ENCODE measurements around the gene TRIM47. TPM values are rescaled to one million over a fixed set of nuclear protein-coding genes. Genes with fewer than 3 reads are reported as not detected.

The TRIM47 gene
- total and polyA plus RNA-seq, 2 of the 13 experiments (the other 11 are each of a cell fraction or from before 2014, with no cell fraction given) = 33.5 to 82.0 TPM

DNA sequence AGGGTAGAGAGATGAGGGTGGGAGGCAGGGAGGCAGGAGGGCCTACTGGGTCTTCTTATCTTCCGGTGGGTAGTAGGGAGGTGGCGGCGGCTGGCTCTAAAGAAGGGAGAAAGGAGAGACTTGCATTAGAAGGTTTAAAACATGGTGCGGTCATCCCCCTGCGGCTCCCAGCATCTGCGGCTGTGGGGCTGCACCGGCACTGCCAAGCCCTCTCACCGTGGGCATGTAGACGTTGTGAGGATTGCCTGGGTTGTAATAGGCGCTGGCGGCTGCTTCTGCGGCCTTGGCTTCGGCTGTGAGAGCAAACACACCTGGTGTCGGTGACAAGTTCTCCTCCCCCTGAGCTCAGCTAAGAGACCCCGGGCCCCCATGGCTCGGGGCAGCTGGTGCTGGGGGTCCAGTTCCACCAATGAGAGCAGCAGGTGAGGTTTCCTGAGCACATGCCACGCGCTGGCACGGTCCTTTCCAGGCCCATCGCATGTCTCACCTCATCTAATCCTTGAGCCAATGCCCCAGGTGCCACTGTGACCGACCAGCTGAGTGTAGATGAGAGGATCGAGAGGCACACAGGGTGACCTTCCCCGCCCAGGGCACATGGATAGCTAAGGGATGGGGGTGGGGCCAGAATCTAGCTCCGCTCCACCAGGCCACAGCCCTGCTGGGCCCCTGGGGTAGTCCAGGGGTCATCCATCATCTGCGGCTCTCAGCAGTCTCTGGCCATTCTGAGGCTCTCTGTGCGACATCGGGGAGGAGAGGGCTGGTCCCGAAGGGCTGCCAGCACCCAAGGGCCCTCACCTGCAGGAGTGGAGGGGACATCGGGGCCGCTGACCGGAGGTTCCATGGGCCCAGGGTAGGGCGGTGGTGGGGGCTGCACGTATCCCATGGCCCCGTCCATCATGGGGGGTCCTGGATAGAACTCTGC, 31.4 kb downstream of the TRIM47 start (continued):
- TF ChIP-seq, protein P1, sequence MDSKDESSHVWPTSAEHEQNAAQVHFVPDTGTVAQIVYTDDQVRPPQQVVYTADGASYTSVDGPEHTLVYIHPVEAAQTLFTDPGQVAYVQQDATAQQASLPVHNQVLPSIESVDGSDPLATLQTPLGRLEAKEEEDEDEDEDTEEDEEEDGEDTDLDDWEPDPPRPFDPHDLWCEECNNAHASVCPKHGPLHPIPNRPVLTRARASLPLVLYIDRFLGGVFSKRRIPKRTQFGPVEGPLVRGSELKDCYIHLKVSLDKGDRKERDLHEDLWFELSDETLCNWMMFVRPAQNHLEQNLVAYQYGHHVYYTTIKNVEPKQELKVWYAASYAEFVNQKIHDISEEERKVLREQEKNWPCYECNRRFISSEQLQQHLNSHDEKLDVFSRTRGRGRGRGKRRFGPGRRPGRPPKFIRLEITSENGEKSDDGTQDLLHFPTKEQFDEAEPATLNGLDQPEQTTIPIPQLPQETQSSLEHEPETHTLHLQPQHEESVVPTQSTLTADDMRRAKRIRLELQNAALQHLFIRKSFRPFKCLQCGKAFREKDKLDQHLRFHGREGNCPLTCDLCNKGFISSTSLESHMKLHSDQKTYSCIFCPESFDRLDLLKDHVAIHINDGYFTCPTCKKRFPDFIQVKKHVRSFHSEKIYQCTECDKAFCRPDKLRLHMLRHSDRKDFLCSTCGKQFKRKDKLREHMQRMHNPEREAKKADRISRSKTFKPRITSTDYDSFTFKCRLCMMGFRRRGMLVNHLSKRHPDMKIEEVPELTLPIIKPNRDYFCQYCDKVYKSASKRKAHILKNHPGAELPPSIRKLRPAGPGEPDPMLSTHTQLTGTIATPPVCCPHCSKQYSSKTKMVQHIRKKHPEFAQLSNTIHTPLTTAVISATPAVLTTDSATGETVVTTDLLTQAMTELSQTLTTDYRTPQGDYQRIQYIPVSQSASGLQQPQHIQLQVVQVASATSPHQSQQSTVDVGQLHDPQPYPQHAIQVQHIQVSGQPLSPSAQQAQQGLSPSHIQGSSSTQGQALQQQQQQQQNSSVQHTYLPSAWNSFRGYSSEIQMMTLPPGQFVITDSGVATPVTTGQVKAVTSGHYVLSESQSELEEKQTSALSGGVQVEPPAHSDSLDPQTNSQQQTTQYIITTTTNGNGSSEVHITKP (CRISPR knock-in tag; IDR thresholded peaks at IDR 0.05; ENCODE audit: low read depth) = peak; percentile 55
- TF ChIP-seq TBX2 (CRISPR knock-in tag; IDR thresholded peaks at IDR 0.05; ENCODE audit: borderline replicate concordance) = peak; percentile 100
- no peak for TF ChIP-seq RAD51 (IDR thresholded peaks at IDR 0.05; ENCODE audit: borderline replicate concordance)
- TF ChIP-seq FOXC1 (CRISPR knock-in tag; IDR thresholded peaks at IDR 0.05; ENCODE audit: borderline replicate concordance) = peak; percentile 97
- TF ChIP-seq CBX5 (CRISPR knock-in tag; IDR thresholded peaks at IDR 0.05; ENCODE audit: borderline replicate concordance) = no peak
- no peak for TF ChIP-seq XBP1 (CRISPR knock-in tag; IDR thresholded peaks at IDR 0.05)
- TF ChIP-seq RARA (CRISPR knock-in tag; IDR thresholded peaks at IDR 0.05) = peak; percentile 95
- TF ChIP-seq, protein P2, sequence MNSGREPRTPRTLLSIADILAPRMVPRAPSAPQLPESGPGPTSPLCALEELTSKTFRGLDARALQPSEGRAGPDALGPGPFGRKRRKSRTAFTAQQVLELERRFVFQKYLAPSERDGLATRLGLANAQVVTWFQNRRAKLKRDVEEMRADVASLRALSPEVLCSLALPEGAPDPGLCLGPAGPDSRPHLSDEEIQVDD (CRISPR knock-in tag; IDR thresholded peaks at IDR 0.05; ENCODE audit: borderline replicate concordance) = peak; percentile 91; the same call in 1 of the 2 replicates
- TF ChIP-seq NPAS2 (CRISPR knock-in tag; IDR thresholded peaks at IDR 0.05; ENCODE audit: borderline replicate concordance) = no peak
- TF ChIP-seq MBNL3 (CRISPR knock-in tag; conservative IDR thresholded peaks at IDR 0.05) = no peak
- TF ChIP-seq ZKSCAN8 (CRISPR knock-in tag; IDR thresholded peaks at IDR 0.05; ENCODE audit: borderline replicate concordance) = peak; percentile 48; the same call in 1 of the 2 replicates
- no peak for TF ChIP-seq ZNF557 (CRISPR knock-in tag; IDR thresholded peaks at IDR 0.05)
- TF ChIP-seq SMYD3 (CRISPR knock-in tag; IDR thresholded peaks at IDR 0.05) = no peak; the same call in 1 of the 2 replicates
- peak; percentile 56 for TF ChIP-seq SKI (IDR thresholded peaks at IDR 0.05; ENCODE audit: partially characterized antibody)
- TF ChIP-seq ZSCAN9 (CRISPR knock-in tag; IDR thresholded peaks at IDR 0.05; ENCODE audit: borderline replicate concordance) = peak; percentile 28; the same call in 1 of the 2 replicates
- peak; percentile 58; the same call in 1 of the 2 replicates for TF ChIP-seq POGZ (CRISPR knock-in tag; IDR thresholded peaks at IDR 0.05)
- TF ChIP-seq, protein P3, sequence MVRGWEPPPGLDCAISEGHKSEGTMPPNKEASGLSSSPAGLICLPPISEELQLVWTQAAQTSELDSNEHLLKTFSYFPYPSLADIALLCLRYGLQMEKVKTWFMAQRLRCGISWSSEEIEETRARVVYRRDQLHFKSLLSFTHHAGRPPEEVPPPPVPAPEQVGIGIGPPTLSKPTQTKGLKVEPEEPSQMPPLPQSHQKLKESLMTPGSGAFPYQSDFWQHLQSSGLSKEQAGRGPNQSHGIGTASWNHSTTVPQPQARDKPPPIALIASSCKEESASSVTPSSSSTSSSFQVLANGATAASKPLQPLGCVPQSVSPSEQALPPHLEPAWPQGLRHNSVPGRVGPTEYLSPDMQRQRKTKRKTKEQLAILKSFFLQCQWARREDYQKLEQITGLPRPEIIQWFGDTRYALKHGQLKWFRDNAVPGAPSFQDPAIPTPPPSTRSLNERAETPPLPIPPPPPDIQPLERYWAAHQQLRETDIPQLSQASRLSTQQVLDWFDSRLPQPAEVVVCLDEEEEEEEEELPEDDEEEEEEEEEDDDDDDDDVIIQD (CRISPR knock-in tag; IDR thresholded peaks at IDR 0.05; ENCODE audit: low read depth) = 0 out of 2 replicates have a peak, but pooled peaks have one; percentile 33
- TF ChIP-seq, protein P4, sequence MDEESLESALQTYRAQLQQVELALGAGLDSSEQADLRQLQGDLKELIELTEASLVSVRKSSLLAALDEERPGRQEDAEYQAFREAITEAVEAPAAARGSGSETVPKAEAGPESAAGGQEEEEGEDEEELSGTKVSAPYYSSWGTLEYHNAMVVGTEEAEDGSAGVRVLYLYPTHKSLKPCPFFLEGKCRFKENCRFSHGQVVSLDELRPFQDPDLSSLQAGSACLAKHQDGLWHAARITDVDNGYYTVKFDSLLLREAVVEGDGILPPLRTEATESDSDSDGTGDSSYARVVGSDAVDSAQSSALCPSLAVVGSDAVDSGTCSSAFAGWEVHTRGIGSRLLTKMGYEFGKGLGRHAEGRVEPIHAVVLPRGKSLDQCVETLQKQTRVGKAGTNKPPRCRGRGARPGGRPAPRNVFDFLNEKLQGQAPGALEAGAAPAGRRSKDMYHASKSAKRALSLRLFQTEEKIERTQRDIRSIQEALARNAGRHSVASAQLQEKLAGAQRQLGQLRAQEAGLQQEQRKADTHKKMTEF (CRISPR knock-in tag; IDR thresholded peaks at IDR 0.05) = peak; percentile 94
- TF ChIP-seq HNF4A (CRISPR knock-in tag; IDR thresholded peaks at IDR 0.05) = peak; percentile 90
- 0 out of 2 replicates have a peak, but pooled peaks have one; percentile 88 for TF ChIP-seq ZNF530 (CRISPR knock-in tag; IDR thresholded peaks at IDR 0.05; ENCODE audit: low read depth)
- TF ChIP-seq, protein P5, sequence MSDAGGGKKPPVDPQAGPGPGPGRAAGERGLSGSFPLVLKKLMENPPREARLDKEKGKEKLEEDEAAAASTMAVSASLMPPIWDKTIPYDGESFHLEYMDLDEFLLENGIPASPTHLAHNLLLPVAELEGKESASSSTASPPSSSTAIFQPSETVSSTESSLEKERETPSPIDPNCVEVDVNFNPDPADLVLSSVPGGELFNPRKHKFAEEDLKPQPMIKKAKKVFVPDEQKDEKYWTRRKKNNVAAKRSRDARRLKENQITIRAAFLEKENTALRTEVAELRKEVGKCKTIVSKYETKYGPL (CRISPR knock-in tag; IDR thresholded peaks at IDR 0.05) = no peak

Data from HepG2 (cell line).